ENCODE results near the gene AKAP13. TPM values are rescaled to one million over a fixed set of nuclear protein-coding genes. Genes with fewer than 3 reads are reported as not detected.

AKAP13 gene
- total RNA-seq, 1 donor from 2014 or later = 238 TPM

DNA sequence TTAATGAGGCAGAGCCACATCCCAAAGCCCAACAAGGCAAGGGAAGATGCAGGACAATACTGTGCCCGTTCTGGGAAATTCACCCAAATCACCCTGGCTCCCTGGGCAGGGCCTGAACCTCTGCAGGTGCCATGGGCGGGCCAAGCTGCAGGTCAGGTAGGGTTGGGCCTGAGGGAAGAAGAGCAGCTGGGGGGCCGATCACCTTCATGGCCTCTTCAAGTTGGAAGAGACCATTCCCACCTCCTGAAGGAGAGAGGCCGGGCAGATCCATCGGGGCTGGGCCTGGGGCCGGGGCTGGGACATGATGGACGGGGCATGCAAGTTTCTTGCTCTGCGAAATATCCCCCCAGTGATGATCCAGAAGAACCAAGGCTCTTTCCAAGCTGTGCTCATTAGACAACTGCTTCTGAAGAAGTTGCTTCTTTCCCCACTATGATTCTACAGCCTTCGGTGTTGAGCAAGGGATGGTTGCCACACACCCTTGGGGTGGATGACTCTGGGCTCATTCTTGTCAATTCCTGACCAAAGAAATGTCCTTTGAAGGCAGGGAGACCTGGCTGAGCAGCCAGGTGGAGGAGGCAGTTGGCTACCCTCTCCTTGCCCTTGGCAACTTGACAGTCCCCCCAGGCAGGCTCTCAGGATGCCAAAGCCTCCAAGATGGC is 376.1 kb downstream of the AKAP13 start:
- intact Hi-C loops (cut with DNase I) = no loop called here
- DNase-seq (ENCODE audit: low spot score) (peak; percentile 54), ATAC-seq (no peak)

DNA sequence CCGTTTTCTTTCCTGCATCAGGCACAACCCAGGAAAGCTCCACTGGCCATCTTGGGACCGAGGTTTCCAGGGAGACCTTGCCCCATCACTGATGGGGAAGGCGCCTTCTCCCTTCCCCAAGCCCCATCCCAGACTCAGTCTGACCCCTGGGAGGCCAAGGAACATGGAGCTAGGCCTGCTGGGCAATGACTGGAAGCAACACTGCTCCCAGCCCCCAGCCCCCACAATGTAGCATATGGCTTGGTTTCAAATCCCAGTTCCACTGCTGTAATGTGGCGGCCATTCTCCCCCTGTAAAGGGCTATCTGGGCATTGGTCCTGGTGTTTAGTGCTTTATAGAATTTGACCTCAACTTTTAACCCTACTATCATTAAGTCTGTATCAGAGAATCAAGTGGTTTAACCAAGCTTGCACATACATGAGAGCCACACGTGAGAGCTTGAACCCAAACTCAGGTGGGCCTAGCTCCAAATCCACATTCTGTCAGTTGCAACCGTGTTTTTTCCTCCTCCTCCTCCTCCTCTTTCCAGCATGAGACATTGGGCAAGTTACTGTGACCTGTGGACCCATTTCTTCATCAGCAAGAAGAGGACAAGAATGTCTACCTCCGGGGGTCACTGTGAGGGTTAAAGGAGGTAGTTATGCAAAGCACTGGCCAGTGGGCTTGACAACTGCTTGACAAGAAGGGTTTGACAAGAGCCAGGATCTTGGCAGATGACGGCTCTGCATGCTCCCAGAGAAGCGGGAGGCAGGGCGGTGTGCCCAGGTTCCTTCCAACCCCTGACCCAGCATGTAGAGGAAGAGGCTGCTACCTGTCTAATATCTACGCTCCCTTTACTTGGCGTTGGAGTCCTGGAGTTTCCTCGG is 376.9 kb downstream of the AKAP13 start:
- peak; percentile 46 for DNase-seq (ENCODE audit: low spot score)
- intact Hi-C loops (cut with DNase I) = no loop called here
- ATAC-seq = no peak

DNA sequence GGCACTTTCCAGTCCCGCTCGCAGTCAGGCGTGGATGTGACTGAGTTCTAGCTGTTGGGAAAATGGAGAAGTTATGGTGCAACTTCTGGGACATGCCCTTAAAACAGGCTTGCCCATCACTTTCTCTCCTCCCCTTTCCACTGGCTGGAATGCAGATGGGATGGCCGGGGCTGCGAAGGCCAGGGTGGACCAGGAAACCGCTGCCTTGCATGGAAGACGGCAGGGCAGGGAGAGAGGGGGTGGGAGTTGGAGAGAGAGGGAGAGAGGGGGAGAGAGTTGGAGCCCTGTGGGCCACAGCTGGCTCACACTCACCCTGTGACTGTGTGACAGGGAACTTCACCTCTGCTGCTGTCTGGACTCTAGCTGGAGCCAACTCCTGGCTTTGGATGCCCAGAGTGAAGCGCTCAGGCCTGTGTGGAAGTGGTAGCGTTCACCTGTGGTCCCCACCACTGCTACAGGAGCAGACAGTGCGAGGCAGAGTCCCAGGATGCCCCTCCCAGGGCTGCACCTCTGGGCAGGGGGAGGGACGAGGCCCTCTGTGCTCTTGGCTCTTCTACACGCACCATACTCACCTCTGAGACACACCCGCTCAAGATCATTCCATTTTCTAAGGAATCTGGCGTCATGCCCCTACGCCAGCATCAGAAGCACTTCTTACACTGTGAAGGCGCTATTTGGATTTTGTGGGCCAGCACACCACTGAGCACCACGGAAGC is 377.7 kb downstream of the AKAP13 start:
- ATAC-seq (no peak), DNase-seq (ENCODE audit: low spot score) (peak; percentile 41)
- intact Hi-C loops (cut with DNase I) = no loop called here

DNA sequence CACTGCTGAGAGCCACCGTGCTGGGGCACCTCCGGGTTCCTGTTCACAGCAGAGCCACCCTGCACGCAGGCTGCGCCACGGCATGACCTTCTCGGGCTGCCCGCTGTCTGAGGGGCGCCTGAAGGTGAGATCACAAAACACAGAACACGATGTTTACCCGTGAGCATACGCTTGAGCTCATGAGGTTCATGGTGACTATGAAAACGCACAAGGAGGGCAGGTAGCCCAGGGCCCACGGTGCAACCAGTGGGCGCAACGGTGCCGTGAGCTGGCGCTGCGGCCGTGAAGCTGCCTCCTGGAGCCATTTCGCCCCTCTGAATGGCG is 378.2 kb downstream of the AKAP13 start:
- no peak for DNase-seq (ENCODE audit: low spot score)
- intact Hi-C loops (cut with DNase I) = no loop called here

DNA sequence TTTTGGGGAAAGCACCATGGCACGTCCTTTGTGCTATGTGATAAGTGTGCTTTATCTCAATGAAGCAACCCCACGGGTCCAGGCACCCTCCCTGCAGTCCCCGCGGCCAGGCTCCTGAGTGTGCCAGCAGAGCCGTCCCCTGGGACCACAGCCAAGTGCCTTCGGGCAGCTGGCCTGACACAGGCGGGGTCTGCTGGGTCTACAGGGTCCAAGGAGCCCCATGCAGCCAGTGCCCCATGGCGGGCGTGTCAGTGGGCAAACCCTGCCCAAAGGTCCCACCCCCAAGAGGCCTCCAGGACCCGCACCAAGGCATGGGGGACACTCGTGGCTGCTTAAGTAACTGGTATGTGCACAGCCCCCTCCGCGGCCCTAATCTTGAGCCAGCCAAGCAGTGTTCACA is 379.0 kb downstream of the AKAP13 start:
- intact Hi-C loops (cut with DNase I) = no loop called here
- no peak for ATAC-seq

More for the DNA sequence above, 378.2 kb downstream of the AKAP13 start:
- ATAC-seq = no peak

DNA sequence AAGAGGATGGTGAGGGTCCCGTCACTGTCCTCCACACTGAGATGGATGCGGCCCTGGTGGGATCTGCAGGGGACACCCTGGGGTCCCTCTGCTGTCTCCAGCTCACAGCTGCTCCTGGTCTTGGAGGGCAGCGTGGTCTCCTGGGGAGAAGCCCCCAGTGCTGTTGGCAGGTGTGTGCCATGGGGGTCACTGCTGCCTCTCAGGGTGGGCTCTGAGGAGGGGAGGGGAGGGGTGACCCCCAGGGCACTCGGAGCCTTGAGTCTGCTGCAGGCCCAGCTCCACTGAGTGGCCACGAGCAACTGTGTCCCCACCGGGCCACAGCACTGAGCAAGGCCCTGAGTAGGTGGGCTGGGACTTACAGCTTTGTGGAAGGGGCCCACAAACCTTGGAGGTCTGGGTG is 379.6 kb downstream of the AKAP13 start:
- intact Hi-C loops (cut with DNase I) = no loop called here
- DNase-seq (ENCODE audit: low spot score) = no peak
- no peak for ATAC-seq

More for the DNA sequence above, 379.0 kb downstream of the AKAP13 start:
- DNase-seq (ENCODE audit: low spot score) = no peak

DNA sequence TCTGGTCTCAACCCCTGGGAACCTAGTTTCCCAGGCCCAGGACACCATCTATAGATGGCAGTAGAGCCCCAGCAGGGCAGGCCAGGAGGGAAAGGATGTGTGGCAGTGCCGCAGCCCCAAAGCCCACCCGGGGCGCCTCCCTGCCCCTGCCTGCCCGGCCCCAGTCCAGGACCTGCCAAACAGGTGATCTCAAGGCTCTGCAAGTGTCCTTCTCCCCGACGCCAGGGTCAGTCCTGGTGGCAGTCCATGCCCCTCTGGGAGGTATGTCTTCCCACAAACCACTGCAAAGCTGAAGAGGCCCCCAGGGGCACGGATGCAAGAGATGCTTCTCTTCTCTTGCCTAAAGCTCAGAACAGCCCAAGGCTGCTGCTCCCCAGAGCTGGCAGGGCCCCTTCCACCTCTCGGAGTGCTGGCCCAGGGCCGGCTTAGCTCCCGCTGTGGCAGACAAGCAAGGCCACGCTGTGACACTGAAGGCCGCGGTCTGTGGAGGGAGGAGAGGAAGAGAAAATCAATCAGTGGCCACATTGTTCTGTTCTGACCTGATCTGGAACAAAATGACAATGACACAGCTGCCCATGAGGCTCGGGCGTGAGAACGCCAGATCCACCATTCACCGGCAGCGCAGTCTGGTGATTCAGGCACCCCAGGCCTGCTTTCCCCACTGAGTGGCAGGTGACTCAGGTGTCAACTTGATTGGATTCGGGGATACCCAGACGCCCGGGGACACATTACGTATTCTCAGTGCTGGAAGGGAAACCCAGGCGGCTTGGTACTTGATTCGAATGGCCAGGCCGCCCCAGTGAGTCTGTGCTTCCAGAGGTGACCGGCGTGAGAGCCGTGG is 380.3 kb downstream of the AKAP13 start:
- DNase-seq (ENCODE audit: low spot score) = no peak
- intact Hi-C loops (cut with DNase I) = no loop called here
- ATAC-seq = no peak

DNA sequence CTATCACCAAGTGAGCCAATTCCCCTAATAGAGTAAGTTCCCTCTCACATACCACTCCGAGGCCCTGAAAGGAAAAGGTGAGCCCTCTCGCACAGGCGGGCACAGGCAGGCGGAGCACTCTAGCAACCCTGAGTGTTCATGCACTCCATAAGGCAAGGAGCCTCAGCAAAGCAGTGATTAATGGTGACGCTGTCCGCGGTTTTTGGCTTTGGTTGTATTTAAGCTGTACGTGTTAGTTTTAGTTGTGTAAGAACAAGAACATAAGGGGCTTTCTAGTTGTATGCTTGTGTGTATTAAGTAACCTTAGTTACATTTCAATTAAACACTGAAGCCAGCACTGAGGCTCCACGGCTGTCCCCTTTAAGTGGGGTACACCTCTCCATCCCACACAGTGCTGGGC is 381.2 kb downstream of the AKAP13 start:
- intact Hi-C loops (cut with DNase I) = no loop called here
- ATAC-seq (no peak), DNase-seq (ENCODE audit: low spot score) (no peak)

DNA sequence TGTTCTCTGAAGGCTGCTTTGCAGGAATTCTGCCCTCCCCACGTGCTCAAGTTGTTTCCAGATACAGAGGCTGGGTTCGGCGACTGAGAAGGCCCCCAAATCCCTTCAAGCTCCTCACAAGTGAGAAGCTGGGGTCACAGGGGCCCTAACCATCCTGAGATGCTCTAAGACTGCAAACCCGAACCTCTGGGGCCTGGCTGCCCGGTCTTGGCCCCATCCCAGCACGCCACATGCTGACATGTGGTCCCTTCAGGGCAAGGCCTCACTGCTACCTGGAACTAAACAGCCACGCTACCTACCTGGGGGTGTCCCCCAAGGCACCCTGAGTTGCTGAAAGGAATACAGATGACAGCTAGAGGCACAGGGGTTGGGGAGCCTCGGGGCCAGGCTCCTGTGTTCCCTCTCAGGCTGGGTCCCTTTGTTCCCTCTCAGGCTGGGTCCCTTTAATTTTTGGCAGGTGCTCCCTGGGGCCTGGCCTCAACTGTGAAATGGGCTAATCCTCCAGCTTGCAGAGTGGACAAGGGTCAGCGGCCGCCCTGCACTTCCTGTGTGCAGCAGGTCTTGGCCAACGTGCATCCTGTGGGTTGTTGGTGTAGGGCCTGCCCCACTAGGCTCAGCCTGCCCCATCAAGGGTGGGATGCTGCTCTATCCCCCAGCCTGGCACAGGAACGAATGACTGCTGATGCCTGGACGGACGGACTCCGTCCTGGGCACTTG is 381.8 kb downstream of the AKAP13 start:
- ATAC-seq (no peak), DNase-seq (ENCODE audit: low spot score) (no peak)
- intact Hi-C loops (cut with DNase I) = no loop called here

DNA sequence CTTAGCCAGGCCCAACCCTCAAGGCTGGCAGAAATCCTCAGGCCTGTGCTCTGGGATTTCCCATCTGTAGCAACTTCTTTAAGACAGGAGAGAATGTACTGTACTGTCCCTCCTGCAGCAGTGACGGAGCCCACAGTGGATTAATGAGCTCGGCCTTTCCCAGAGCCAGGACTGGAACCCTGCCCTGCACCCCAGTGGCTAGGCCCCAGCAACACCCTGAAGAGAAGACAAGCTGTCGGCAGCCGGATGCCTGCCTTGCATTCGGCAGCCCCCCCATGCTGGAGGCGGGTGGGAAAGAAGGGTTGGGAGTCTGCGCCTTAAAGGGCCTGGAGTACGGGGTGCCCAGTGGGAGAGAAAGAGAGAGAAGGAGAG is 382.3 kb downstream of the AKAP13 start:
- no peak for ATAC-seq
- intact Hi-C loops (cut with DNase I) = no loop called here
- DNase-seq (ENCODE audit: low spot score) = no peak

DNA sequence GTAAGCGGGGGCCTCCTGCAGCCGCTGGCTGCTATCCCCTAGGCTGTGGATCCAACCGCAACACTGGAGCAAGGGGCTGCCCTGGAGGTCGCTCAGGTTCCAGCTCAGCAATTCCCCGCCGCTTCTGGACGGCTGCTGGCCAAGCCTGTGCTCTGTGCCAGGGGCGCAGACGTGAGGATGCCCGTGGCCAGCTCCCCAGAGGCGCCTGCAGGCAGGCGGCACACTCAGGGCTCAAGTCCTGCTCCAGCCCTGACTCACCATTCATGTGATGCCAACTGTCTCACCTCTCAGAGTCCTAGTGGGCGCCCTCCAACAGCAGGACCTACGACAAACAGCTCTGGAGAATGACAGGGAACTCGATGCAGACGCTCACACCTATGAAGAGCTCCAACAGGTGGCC is 382.8 kb downstream of the AKAP13 start:
- intact Hi-C loops (cut with DNase I) = no loop called here
- ATAC-seq = no peak

DNA sequence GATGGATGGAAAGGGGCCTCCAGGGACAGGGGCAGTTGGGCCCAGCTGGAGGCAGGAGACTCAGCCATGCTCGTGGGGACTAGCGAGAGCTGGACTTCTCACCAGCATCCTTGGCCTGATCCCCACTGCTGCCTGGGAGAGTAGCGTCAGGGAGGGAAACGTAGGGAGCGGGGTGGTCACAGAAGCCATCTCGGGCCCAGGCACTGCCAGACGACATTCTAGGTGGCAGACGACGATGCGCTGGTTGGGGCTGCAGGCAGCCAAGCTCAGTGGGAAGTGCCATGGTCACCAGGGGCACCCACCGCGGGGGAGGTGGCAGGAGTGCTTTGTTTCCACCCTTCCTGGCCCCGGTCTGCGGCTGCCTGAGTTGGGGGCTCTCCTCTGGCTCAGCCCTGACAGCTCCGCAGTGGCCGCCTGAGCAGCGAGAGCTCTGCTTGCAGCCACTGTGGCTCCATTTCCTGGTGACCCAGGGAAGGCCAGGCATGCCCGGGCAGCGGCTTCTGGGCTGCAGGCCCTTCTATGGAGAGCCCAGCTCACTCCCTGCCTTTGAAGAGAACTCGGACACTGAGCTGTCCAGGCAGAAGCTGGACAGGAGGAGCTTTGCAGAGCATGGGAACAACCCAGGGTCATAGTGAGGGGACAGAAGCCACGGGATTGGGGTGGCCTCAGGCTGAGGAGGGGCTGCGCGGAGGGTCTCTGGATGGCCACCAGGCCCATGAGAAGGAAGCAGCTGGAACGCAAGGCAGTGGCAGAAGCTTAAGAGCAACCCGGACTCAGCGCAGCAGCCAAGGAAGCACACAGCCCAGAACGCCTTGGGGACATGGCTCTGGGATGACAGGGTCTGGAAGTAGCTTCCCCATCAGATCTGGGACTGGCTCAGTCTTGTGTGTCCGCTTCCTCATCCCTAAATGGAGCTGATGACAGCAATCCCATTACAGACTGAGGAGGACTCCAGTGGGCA is 383.6 kb downstream of the AKAP13 start:
- intact Hi-C loops (cut with DNase I) = no loop called here
- peak; percentile 15 for ATAC-seq
- no peak for DNase-seq (ENCODE audit: low spot score)

More for the DNA sequence above, 382.8 kb downstream of the AKAP13 start:
- no peak for DNase-seq (ENCODE audit: low spot score)

DNA sequence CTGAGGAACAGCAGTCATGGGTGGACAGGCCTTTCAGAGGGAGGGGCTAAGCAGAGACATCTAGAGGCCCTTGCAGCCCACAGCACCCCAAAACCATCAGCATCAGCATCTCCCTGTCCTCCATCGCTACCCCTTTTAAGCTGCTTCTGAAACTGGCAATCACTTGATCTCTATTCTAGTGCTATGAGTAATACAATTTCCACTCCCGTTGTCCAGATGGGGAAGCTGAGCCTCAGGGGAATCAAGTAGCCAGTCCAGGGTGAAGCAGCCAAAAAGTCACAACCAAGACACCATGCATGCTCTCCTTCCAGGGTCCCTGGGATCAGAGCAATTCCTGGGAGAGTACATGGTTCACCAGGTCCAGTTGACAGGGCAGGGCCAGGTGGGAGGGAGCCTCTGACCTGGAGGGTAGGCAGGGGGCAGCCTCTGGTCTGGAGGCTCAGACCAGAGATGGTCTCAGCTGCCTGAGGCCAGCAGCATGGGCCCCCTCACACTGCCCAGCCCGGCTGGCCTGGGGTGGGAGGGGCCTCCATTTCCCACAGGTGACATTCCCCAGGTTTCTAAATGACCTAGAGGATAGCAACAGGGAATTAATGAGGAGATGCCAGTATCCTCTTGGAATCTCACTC is 384.4 kb downstream of the AKAP13 start:
- ATAC-seq (peak; percentile 73), DNase-seq (ENCODE audit: low spot score) (no peak)
- intact Hi-C loops (cut with DNase I) = no loop called here

DNA sequence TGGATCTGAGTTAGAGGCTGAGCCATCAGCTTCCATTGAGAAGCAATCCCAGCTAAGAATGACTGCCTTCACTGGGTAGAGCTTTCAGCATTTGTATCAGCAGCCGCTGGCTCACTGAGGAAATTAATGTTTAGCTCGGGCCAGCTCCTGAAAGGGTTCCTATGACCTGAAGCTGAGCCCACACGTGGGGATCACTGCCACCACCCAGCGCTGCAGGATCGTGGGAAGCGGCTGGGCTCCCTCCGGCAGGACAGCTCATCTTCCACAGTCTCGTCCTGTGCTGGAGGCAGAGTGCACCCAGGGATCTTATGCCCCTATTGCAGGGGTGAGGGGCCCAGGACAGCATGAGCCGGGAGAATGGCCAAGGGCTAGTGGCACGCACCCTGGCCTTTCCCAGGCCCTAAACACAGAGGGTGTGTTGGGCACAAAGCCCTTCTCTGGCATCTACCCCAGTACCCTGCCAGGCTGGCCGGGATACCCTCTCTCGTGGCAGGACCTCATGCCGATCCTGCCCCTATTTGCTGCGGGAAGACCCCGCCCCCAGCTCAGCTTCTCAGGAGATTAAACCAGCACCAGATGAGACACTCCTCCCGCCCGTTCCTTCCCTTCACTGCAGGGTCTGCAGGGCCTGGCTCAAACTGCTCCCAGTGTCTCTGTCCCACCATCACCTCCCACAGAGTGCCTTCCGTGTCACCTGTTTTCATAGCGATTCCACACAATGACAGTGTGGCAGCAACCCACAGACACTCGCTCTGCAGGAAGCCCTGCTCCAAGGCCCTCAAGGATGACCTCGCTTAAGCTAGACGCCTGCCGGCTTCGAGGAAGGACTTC is 385.8 kb downstream of the AKAP13 start:
- no peak for ATAC-seq
- DNase-seq (ENCODE audit: low spot score) = no peak
- intact Hi-C loops (cut with DNase I) = no loop called here

DNA sequence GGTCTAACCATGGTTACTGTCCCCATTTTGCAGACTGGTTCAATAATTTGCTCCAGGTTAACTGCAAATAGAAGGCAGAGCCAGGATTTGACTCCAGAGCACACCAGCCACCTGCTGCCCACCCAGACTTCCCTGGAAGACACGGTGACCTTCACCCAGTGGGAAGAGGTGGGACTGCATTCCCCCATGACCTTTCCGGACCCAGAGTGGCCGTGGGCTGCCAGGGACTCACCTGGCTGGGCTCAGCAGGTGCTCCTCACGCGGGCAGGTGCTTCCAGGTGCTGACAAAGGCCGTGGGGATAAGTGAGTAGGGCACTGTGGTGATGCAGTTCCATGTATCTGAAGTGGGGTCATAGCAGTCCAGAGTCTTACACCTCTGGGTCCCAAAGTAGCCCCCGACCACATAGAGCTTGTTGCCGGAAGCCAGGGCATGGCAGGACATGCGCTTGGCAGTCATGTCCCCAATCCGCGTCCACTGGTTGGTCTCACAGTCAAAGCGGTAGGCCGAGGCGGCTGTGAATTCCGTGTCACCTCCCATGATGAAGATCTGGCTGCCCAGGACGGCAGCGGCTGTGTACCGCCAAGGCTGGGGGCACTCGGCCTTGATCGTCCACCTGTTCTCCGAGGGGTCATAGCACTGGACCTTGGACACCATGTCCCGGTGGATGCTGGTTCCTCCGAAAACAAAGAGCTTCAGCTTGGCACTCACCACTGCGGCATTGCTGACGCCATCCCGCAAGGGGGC is 387.6 kb downstream of the AKAP13 start:
- intact Hi-C loops (cut with DNase I) = no loop called here
- no peak for DNase-seq (ENCODE audit: low spot score)
- ATAC-seq = no peak
